ENCODE results near the gene KCNMB3.

GRCh38 chr3:179289295-179289694 lies 38.4 kb upstream of the KCNMB3 start:
- TF ChIP-seq EZH2 (IDR thresholded peaks at IDR 0.05; ENCODE audit: borderline replicate concordance, low read depth, low read length, severe bottlenecking), result no peak
- no peak for TF ChIP-seq CTCF (IDR thresholded peaks at IDR 0.05; ENCODE audit: borderline replicate concordance, extremely low read depth, low read length, poor library complexity, severe bottlenecking)

Data from DND-41 (cell line).